HepG2 (cell line): Measurements from ENCODE around the gene RPL27A. TPM values are rescaled to one million over a fixed set of nuclear protein-coding genes. Genes with fewer than 3 reads are reported as not detected.

ENCODE experiments used
- ATAC-seq: fragments of 200-7000 bp; cut with Tn5 transposase; 3 replicates; pipeline ENCODE4 v1.9.1; 2020; ENCODE audit warnings: mild to moderate bottlenecking, moderate library complexity
- BruUV-seq: library from RNA; stranded (reverse); fragments of 400-500 nt; replicated peaks from 2 replicates; lab custom pipeline; 2021; lab: Mats Ljungman, UMichigan
- CTCF ChIA-PET: fragments of 300-600 bp; formaldehyde crosslinking; extraction: SDS; loops from one replicate; lab custom pipeline; 2021; ENCODE audit warnings: low total read pairs, inconsistent platforms, low intra/inter-chr PET ratio; lab: Yijun Ruan, JAX
- POLR2A ChIA-PET: fragments of 350-600 bp; sonication (Branson Sonifier 250); formaldehyde crosslinking; loops from one replicate; lab custom pipeline; 2020; ENCODE audit warnings: antibody characterized with exemption, inconsistent platforms; lab: Yijun Ruan, JAX
- DNase-seq: peaks from one replicate; pipeline ENCODE4 v3.0.0-alpha.2; 2015; ENCODE audit warnings: low spot score
- FAIRE-seq: peaks from 3 replicates; lab custom pipeline; 2011; peaks lifted over from hg19 to GRCh38; lab: Jason Lieb, UNC
- H2AFZ ChIP-seq: one replicate; pipeline ENCODE4 v1.6.1; 2011; ENCODE audit warnings: low read length, inconsistent platforms
- H3K27ac ChIP-seq: fragments of 300-600 bp; 3 replicates; pipeline ENCODE4 v1.8.0; 2011; ENCODE audit warnings: mixed run types, mild to moderate bottlenecking, mixed read lengths, low read length, inconsistent platforms; ENCODE audit not compliant: insufficient read depth; ENCODE audit errors: extremely low read length
- H3K27me3 ChIP-seq, 2 experiments: fragments of 200-600 bp in 1 of 2; 2 replicates in 1 of 2; 3 replicates in 1 of 2; pipeline versions ENCODE4 v1.6.0 to v1.8.0; 2011; ENCODE audit warnings: low read length in 2 of 2, mild to moderate bottlenecking in 2 of 2, moderate library complexity in 2 of 2, inconsistent platforms in 1 of 2; ENCODE audit not compliant: insufficient read depth in 2 of 2, control insufficient read depth in 1 of 2
- H3K36me3 ChIP-seq, 2 experiments: fragments of 200-600 bp in 1 of 2; replicated peaks in 1 of 2; 2 replicates in 1 of 2; 3 replicates in 1 of 2; pipeline versions ENCODE4 v1.5.1 to v1.8.0; 2011; ENCODE audit warnings: low read length in 2 of 2, inconsistent platforms in 1 of 2; ENCODE audit not compliant: insufficient read depth in 2 of 2, control insufficient read depth in 1 of 2
- H3K4me1 ChIP-seq: 2 replicates; pipeline ENCODE4 v1.5.1; 2012; ENCODE audit warnings: low read length, inconsistent platforms; ENCODE audit not compliant: insufficient read depth
- H3K4me2 ChIP-seq: 2 replicates; pipeline ENCODE4 v1.6.0; 2011; ENCODE audit warnings: low read depth, low read length, inconsistent platforms
- H3K4me3 ChIP-seq, 3 experiments: fragments of 200-600 bp in 1 of 3; sonication (generic), shearing (Covaris generic) in 1 of 3; replicated peaks in 1 of 3; 2 replicates each; pipeline ENCODE4 v1.5.1; 2011 to 2016; ENCODE audit warnings: low read length in 3 of 3, inconsistent platforms in 2 of 3, low read depth in 2 of 3, mild to moderate bottlenecking in 2 of 3, control low read depth in 1 of 3, mixed read lengths in 1 of 3; ENCODE audit not compliant: insufficient read depth in 1 of 3
- H3K79me2 ChIP-seq: one replicate; pipeline ENCODE4 v1.6.1; 2011; ENCODE audit warnings: low read length, inconsistent platforms; ENCODE audit not compliant: insufficient read depth
- H3K9ac ChIP-seq: 2 replicates; pipeline ENCODE4 v1.6.0; 2011; ENCODE audit warnings: mild to moderate bottlenecking, low read depth, low read length, inconsistent platforms; ENCODE audit not compliant: insufficient read depth
- H3K9me3 ChIP-seq: 2 replicates; pipeline ENCODE4 v1.5.1; 2012; ENCODE audit warnings: mild to moderate bottlenecking, low read length
- H4K20me1 ChIP-seq: 2 replicates; pipeline ENCODE4 v1.6.0; 2011; ENCODE audit warnings: inconsistent platforms, mild to moderate bottlenecking, low read length, moderate library complexity; ENCODE audit not compliant: insufficient read depth
- FOXA3 ChIP-seq: IDR thresholded peaks from 2 replicates; pipeline ENCODE4 v1.6.1; 2016; ENCODE audit warnings: missing genetic modification reagents, missing compliant biosample characterization
- GATAD2A ChIP-seq: IDR thresholded peaks from 2 replicates; pipeline ENCODE4 v1.6.1; 2016
- HES4 ChIP-seq: sonication (generic); formaldehyde crosslinking; IDR thresholded peaks from 2 replicates; pipeline ENCODE4 v1.9.0; 2021; ENCODE audit warnings: mild to moderate bottlenecking, missing genetic modification reagents, borderline replicate concordance
- HNF1B ChIP-seq: sonication (generic); formaldehyde crosslinking; IDR thresholded peaks from 2 replicates; pipeline ENCODE4 v1.5.1; 2020; ENCODE audit warnings: mild to moderate bottlenecking, moderate library complexity, missing genetic modification reagents
- JUNB ChIP-seq: sonication (generic); formaldehyde crosslinking; IDR thresholded peaks from 2 replicates; pipeline ENCODE4 v1.8.0; 2022; ENCODE audit warnings: missing genetic modification reagents, mild to moderate bottlenecking, borderline replicate concordance
- THRA ChIP-seq: sonication (generic); formaldehyde crosslinking; IDR thresholded peaks from 2 replicates; pipeline ENCODE4 v1.4.0; 2020; ENCODE audit warnings: missing genetic modification reagents, borderline replicate concordance
- ZNF180 ChIP-seq: sonication (generic); formaldehyde crosslinking; IDR thresholded peaks from 2 replicates; pipeline ENCODE4 v1.4.0; 2020; ENCODE audit warnings: low read depth, missing genetic modification reagents, borderline replicate concordance
- ZNF317 ChIP-seq: sonication (generic); formaldehyde crosslinking; IDR thresholded peaks from 2 replicates; pipeline ENCODE4 v1.5.0; 2020; ENCODE audit warnings: mild to moderate bottlenecking, missing genetic modification reagents
- WGBS: methylation state at CpG from one replicate; pipeline ENCODE4 v1.1.6; 2017; ENCODE audit warnings: low lambda C conversion rate; 5-methylcytosine and 5-hydroxymethylcytosine counted together
- in situ Hi-C: cut with HindIII; loops from 2 replicates; pipeline ENCODE4 v1.10.0; 2017; ENCODE audit warnings: low pct_unique_long_range_greater_than_20kb; ENCODE audit not compliant: extremely low pct_ligation_motif_present
- intact Hi-C: fragments of 100-400 bp; cut with micrococcal nuclease; formaldehyde crosslinking; loops from one replicate; pipeline ENCODE4 v1.10.0; 2022; ENCODE audit not compliant: unreplicated experiment
- polyA plus RNA-seq, 8 experiments: library from polyadenylated mRNA; depleted of rRNA in 3 of 8; stranded (reverse) in 7 of 8; unstranded in 1 of 8; fragments of >200 nt; fragmentation: Illumina TruSeq in 4 of 8; extraction: Trizol in 4 of 8; gene quantifications; 2 replicates each; pipeline versions ENCODE4 v1.2.1 to v1.2.3, GENCODE V29; 2011 to 2016; ENCODE audit warnings: low read depth in 4 of 8, missing spikeins in 1 of 8, mixed read lengths in 1 of 8; ENCODE audit not compliant: insufficient read depth in 1 of 8
- total RNA-seq, 5 experiments: library from RNA; depleted of rRNA; stranded (reverse); fragments of >200 nt; fragmentation: Illumina TruSeq; extraction: Trizol; gene quantifications; 2 replicates each; pipeline ENCODE4 v1.2.3, GENCODE V29; 2016; ENCODE audit warnings: low read depth in 1 of 5
- TF ChIP-seq, protein P1 (sequence below): sonication (generic); formaldehyde crosslinking; IDR thresholded peaks from 2 replicates; pipeline ENCODE4 v1.4.0; 2020; ENCODE audit warnings: missing genetic modification reagents, mild to moderate bottlenecking, borderline replicate concordance
- TF ChIP-seq, protein P2 (sequence below): sonication (generic); formaldehyde crosslinking; IDR thresholded peaks from 2 replicates; pipeline ENCODE4 v1.8.1; 2023; ENCODE audit warnings: mild to moderate bottlenecking, inconsistent platforms, moderate library complexity, missing genetic modification reagents, borderline replicate concordance
- TF ChIP-seq, protein P3 (sequence below): sonication (generic); formaldehyde crosslinking; IDR thresholded peaks from 2 replicates; pipeline ENCODE4 v1.9.0; 2022; ENCODE audit warnings: low read depth, missing genetic modification reagents

RPL27A gene
- total and polyA plus RNA-seq, 2 of the 13 experiments (the other 11 are each of a cell fraction or from before 2014, with no cell fraction given) = 1,531 to 2,153 TPM

- Histone ChIP-seq H4K20me1 (no peaks in the 10 kb centered on the region), H3K4me2 (no peak overlapping the region), H3K27me3 (no peaks in the 10 kb centered on the region), H3K4me3 (no peak overlapping the region), H3K27ac (no peak overlapping the region), H3K4me1 (peaks cover 13% of the 10 kb centered on the region), H3K9ac (no peak overlapping the region), H3K36me3 (peaks cover 2 to 7% of the 10 kb centered on the region in 2 experiments; a peak in 3 of 5 replicates), H3K79me2 (no peaks in the 10 kb centered on the region), H2AFZ (no peak overlapping the region), H3K9me3 (no peaks in the 10 kb centered on the region)
- TF ChIP-seq HES4 (CRISPR knock-in tag) (no peak), HNF1B (CRISPR knock-in tag) (no peak), ZNF180 (CRISPR knock-in tag) (no peak), ZNF317 (CRISPR knock-in tag) (no peak), THRA (CRISPR knock-in tag) (no peak), FOXA3 (no peak), GATAD2A (CRISPR knock-in tag) (no peak), JUNB (CRISPR knock-in tag) (no peak)
- TF ChIP-seq, protein P1, sequence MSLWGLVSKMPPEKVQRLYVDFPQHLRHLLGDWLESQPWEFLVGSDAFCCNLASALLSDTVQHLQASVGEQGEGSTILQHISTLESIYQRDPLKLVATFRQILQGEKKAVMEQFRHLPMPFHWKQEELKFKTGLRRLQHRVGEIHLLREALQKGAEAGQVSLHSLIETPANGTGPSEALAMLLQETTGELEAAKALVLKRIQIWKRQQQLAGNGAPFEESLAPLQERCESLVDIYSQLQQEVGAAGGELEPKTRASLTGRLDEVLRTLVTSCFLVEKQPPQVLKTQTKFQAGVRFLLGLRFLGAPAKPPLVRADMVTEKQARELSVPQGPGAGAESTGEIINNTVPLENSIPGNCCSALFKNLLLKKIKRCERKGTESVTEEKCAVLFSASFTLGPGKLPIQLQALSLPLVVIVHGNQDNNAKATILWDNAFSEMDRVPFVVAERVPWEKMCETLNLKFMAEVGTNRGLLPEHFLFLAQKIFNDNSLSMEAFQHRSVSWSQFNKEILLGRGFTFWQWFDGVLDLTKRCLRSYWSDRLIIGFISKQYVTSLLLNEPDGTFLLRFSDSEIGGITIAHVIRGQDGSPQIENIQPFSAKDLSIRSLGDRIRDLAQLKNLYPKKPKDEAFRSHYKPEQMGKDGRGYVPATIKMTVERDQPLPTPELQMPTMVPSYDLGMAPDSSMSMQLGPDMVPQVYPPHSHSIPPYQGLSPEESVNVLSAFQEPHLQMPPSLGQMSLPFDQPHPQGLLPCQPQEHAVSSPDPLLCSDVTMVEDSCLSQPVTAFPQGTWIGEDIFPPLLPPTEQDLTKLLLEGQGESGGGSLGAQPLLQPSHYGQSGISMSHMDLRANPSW (CRISPR knock-in tag) = no peak
- TF ChIP-seq, protein P2, sequence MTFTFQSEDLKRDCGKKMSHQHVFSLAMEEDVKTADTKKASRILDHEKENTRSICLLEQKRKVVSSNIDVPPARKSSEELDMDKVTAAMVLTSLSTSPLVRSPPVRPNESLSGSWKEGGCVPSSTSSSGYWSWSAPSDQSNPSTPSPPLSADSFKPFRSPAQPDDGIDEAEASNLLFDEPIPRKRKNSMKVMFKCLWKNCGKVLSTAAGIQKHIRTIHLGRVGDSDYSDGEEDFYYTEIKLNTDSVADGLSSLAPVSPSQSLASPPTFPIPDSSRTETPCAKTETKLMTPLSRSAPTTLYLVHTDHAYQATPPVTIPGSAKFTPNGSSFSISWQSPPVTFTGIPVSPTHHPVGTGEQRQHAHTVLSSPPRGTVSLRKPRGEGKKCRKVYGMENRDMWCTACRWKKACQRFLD (CRISPR knock-in tag) = no peak
- TF ChIP-seq, protein P3, sequence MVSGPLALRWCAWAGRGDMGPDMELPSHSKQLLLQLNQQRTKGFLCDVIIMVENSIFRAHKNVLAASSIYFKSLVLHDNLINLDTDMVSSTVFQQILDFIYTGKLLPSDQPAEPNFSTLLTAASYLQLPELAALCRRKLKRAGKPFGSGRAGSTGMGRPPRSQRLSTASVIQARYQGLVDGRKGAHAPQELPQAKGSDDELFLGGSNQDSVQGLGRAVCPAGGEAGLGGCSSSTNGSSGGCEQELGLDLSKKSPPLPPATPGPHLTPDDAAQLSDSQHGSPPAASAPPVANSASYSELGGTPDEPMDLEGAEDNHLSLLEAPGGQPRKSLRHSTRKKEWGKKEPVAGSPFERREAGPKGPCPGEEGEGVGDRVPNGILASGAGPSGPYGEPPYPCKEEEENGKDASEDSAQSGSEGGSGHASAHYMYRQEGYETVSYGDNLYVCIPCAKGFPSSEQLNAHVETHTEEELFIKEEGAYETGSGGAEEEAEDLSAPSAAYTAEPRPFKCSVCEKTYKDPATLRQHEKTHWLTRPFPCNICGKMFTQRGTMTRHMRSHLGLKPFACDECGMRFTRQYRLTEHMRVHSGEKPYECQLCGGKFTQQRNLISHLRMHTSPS (CRISPR knock-in tag) = no peak
- in situ Hi-C loops = no loop called here
- intact Hi-C loops = loop anchor here (5.0 kb wide), 1 partner anchor 619 kb away; no protein-coding TSS in a partner anchor
- ATAC-seq (no peak), DNase-seq (no peak), FAIRE-seq (no peak)
- ChIA-PET POLR2A (interaction anchor here (2.0 kb wide), 1 partner anchor 40 kb away, joined by 4 read pairs; no protein-coding TSS in a partner anchor), CTCF (no interaction called here)
- no TSS peak for BruUV-seq
- 79% methylated on average over 4 of the region's 4 CpGs for WGBS
These were observed 46.0 kb downstream of the RPL27A start for GRCh38 chr11:8728563-8728962.
